NCI-H1417 treated with DMSO at 0.1 percent for 48 hours (cell line): ENCODE measurements around the gene SH3PXD2A.
A peak's percentile ranks its signal among the peaks of the same experiment; 100 is the strongest.
"Not testable (repeated sequence)": the region's sequence is repeated elsewhere in the genome, so short reads cannot be mapped to it uniquely, and the experiment has no call there.

Source experiments
- DNase-seq: peaks from one replicate; lab custom pipeline; 2025; lab: John Stamatoyannopoulos, UW

SH3PXD2A gene

GRCh38 chr10:103666087-103666761 lies 189.2 kb downstream of the SH3PXD2A start:
- no peak for DNase-seq

- no peak for DNase-seq
Measured at GRCh38 chr10:103665162-103665889, 190.1 kb downstream of the SH3PXD2A start.

DNA sequence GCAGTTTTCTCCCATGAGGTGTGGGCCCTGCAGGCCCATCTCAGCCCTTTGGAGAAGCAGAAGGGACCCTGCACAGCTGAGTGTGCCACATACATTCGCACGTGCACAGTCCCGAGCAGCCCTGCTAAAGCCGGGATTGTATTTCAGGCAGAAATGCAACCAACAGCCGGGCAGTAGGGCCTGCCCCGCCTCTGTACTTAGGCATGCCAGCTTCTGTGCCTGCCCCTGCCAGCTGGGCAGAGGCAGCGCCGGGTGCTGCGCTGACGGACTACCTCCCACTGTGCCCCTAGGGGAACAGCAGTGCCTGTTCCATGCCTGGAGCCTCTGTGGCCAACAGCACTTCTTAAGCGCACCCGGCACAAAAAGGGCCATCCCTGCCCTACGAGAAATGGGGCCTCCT lies 191.6 kb downstream of the SH3PXD2A start:
- no peak for DNase-seq

- DNase-seq = no peak
Measured at GRCh38 chr10:103663236-103663635, 192.1 kb downstream of the SH3PXD2A start.

DNA sequence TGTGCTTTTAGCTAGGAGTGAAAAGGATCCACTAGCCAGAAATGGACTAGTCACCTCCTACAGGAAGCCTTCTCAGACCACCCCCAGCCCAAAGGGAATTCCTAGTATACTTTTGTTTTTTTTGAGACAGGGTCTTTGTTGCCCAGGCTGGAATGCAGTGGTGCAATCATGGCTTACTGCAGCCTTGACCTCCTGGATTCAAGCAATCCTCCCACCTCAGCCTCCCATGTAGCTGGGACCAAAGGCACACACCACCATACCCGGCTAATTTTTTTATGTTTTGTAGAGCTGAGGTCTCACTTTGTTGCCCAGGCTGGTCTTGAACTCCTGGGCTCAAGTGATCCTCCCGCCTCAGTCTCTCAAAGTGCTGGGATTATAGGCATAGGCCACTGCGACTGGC lies 192.7 kb downstream of the SH3PXD2A start:
- not testable (repeated sequence) for DNase-seq

- DNase-seq = no peak
Measured at GRCh38 chr10:103661198-103661950, 194.0 kb downstream of the SH3PXD2A start.

DNA sequence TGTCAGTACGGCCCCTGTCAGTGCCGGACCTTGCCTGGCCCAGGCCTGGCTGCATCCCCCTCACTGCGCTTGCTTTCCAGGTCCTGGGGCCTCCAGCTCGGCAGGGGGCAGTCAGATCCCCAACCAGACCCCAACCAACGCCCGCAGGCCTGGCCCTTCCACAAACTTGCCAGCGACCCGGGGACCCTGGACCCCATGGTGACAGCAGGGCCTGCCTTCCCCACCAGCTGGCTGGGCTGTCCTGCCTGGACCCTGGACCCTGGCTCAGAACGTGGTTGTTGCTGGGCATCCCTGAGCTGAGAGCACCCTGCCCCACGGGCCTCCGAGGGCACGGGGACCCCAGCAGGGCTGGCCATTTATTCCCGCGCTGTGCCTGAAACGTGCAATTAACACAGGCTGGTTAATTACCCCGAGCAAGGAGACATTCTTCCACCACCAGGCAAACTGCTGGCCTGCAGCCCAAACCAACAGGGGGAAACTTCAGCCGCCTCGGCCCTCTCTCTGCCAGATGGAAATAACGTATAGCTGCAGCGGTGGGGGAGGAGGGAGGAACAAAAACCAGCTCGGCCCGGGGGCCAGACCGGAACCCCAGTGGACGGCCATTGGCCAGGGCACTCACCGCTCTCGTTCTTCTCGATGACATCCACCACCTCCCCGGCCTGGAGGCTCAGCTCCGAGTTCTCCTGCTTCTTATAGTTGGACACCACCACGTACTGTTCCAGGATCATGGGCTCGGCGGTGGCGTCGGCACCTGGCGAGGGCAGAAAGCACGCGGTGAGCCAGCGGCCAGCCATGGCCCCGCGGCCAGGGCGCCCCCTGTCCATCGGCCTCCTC lies 194.8 kb downstream of the SH3PXD2A start:
- no peak for DNase-seq

GRCh38 chr10:103659674-103660363 lies 195.6 kb downstream of the SH3PXD2A start:
- no peak for DNase-seq

DNA sequence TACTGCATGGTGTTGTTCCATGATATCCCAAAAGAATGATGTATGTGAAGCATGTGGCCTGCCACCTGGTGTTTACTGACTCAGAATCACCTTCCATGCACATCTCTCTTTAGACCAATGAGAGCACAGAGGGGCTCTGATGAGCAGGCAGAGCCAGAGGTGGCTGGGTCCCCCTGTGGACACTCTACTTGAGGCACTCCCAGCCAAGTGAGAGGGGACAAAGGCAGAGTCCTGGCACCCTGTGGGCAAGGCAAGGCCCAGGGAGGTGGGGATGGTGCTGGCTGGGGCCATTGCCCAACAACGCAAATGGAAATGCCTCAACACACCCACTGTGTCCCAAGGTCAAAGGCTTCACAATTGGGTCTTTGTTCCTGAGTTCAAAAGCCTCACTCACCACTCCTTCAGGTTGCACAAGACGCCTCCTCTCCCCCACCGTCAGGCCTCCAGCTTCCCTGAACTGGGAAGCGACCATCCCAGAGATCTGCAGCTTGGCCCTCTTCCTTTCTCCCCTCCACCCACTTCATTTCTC lies 197.3 kb downstream of the SH3PXD2A start:
- no peak for DNase-seq

DNA sequence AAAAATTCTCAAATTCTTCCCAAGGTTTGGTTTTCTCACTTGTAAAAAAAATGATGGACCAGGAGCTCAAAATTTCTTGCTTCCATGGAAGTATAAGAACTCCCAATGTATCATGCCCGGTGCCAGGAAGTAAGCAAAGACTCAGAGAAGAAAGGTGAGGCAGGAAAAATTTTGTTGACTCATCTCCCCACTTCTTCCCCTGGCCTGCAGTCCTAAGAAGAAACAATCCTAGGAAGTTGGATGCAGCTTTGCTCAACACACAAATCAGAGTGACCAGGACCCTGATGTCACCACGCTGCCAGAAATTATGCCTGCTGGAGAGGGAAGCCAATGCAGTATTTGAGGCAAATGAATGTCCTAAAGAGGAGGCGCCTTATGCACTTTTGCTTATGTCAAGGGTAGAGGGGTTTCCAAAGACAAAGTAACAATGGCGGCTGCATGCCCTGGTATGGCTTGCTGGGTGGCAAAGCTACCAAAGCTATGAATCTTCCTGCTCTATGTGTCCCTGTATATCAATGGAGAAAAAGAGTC lies 198.2 kb downstream of the SH3PXD2A start:
- DNase-seq = no peak

- no peak for DNase-seq
Measured at GRCh38 chr10:103654925-103655324, 200.5 kb downstream of the SH3PXD2A start.

- DNase-seq = peak; percentile 36
Measured at GRCh38 chr10:103653581-103654037, 201.8 kb downstream of the SH3PXD2A start.

DNA sequence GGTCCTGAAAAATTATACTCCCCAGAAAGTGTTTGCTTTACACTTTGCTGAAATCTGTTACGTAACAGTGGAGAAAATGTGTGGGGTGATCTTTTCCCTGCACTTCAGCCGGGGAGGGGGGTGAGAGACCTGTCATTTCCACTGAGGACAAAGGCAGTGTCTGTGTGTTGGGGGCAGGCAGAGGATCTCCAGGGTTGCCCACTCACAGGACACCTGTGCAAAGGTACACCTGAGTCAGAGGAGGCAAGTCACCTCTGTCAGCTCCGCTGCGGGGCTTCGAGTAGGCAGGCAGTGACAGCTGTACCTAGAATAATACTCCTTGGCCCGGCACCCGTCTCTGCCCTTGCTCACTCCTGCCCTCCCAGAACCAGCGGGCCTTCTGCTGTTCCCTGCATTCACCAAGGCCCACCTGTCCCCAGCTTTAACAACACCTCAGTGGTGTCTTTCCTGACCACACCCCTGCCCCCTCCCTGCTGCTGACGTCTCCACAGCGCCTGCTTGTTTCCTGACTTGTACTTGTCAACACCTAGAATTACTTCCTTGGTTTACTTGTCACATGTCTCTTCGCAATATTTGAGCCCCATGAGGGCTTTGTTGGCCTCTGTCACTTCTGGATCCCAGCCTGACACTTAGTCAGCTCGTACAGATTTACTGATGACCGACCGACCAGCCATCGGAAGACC lies 202.6 kb downstream of the SH3PXD2A start:
- DNase-seq = no peak

GRCh38 chr10:103651783-103652476 lies 203.4 kb downstream of the SH3PXD2A start:
- no peak for DNase-seq

GRCh38 chr10:103651333-103651732 lies 204.0 kb downstream of the SH3PXD2A start:
- no peak for DNase-seq

GRCh38 chr10:103649654-103650423 lies 205.5 kb downstream of the SH3PXD2A start:
- DNase-seq = no peak

GRCh38 chr10:103648636-103649532 lies 206.5 kb downstream of the SH3PXD2A start:
- no peak for DNase-seq

DNA sequence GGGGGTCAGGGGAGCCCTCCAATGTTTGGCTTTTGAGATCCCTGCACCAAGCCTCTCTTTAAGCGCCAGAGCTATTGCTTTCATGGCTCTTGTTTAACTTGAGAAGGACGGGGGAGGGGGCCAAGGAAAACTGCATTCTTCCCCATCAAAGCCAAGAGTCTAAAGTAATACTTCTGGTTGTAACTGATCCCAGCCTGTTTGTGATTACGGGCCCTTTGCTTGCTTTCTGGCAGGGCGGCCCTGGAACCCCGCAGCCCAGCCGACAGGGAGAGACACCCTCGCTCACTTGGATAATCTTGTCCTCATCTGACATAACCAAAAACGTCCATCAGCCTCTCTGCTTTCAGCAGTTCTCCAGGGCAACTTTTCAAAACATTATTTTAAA lies 207.1 kb downstream of the SH3PXD2A start:
- no peak for DNase-seq
